Right ventricle myocardium superior (tissue), 1 donor: ENCODE measurements around the gene LRP3. TPM values are rescaled to one million over a fixed set of nuclear protein-coding genes. Genes with fewer than 3 reads are reported as not detected.
"Not testable (repeated sequence)": the region's sequence is repeated elsewhere in the genome, so short reads cannot be mapped to it uniquely, and the experiment has no call there.

ENCODE experiments used
- ATAC-seq: fragments of 200-7000 bp; cut with Tn5 transposase; one replicate; pipeline ENCODE4 v1.9.1; 2020; ENCODE audit warnings: mild to moderate bottlenecking; ENCODE audit not compliant: poor library complexity
- DNase-seq: peaks from one replicate; pipeline ENCODE4 v3.0.0-alpha.2; 2020
- intact Hi-C: fragments of 100-400 bp; cut with DNase I; formaldehyde crosslinking; loops from one replicate; pipeline ENCODE4 v1.11.2; 2022
- total RNA-seq: library from RNA; stranded (reverse); fragmentation: NEBNext Ultra II Directional; extraction: Animal tissue kit (Norgen Biotek cat#: 25700); gene quantifications from one replicate; pipeline ENCODE4 v1.2.1, GENCODE V29; 2021
- donor health status: DM: no; HTN: yes; CAD: no; lungs with severe emphysema.

The LRP3 gene
- total RNA-seq, 1 donor from 2014 or later: 16.4 TPM

GRCh38 chr19:33174186-33174585 is 19.9 kb upstream of the LRP3 start:
- intact Hi-C loops: no loop called here
- no peak for ATAC-seq
- no peak for DNase-seq

GRCh38 chr19:33175156-33175782 is 18.9 kb upstream of the LRP3 start:
- DNase-seq: no peak
- intact Hi-C loops: no loop called here
- no peak for ATAC-seq

DNA sequence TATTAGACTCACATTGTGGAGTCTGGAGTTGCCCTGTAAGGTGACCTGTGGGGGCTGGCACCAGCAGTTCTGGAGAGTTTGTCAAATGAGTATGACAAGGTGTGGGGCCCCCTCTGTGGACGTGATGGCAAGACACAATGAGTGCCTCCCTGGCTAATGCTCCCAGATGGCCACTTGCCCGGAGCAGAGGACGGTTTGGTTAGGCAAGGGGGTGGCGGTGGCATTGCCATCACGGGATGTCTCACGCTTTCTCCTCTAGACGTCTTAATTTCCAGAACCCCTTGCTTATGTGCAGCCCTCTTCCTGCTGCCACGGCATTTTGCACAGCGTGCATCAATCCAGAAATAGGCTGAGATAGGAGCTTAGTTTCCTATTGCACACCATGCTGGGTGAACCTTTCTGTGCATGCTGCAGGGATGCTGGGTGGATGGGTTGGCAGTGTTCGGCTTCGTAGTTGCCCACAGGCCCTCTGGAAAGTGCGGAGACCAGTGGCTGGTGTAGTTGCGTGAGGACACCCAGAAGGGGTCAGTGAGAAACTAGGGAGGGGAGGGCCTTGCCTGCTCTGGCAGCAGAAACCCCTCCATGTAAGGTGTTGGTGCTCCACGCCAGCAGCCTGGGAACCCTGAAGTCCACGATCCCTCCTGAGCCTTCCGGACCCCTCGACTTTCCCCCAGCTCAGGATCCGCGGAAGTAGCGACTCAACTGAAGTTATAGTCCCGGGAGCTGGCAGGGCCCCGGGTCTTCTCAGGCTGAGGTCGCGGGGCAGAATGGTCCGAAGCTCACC is 18.1 kb upstream of the LRP3 start:
- intact Hi-C loops: no loop called here
- DNase-seq: no peak
- peak; percentile 2 for ATAC-seq

- DNase-seq (peak; percentile 98), ATAC-seq (peak; percentile 95)
- intact Hi-C loops: no loop called here
Observed at GRCh38 chr19:33176670-33177416, 17.3 kb upstream of the LRP3 start.

GRCh38 chr19:33177417-33177979 is 16.6 kb upstream of the LRP3 start:
- intact Hi-C loops: no loop called here
- ATAC-seq: no peak
- DNase-seq: no peak

GRCh38 chr19:33186431-33187182 is 7.5 kb upstream of the LRP3 start:
- DNase-seq: peak; percentile 34
- ATAC-seq: peak; percentile 45
- intact Hi-C loops: no loop called here

DNA sequence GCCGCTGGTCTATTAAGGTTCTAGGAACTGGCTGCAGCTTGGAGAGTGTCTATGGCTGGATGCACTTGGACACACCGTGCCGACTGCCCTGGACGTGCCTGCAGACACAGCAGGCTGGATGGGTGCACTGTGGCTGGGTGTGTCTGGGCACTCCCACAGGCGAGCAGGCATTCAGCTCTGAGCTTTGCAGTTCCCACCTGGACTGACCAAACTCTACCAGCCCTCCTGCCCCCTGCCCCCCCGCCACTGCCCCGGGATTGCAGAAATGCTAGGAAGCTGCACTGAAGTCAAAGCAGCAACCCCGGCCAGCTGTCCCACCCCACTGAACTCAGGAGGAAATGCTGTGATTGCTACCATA is 7.0 kb upstream of the LRP3 start:
- peak; percentile 44 for DNase-seq
- intact Hi-C loops: no loop called here
- ATAC-seq: no peak

- DNase-seq: no peak
- intact Hi-C loops: no loop called here
- no peak for ATAC-seq
Observed at GRCh38 chr19:33189453-33189852, 4.7 kb upstream of the LRP3 start.

- DNase-seq, ATAC-seq, intact Hi-C loops: not testable (repeated sequence)
Observed at GRCh38 chr19:33191092-33191491, 3.0 kb upstream of the LRP3 start.

DNA sequence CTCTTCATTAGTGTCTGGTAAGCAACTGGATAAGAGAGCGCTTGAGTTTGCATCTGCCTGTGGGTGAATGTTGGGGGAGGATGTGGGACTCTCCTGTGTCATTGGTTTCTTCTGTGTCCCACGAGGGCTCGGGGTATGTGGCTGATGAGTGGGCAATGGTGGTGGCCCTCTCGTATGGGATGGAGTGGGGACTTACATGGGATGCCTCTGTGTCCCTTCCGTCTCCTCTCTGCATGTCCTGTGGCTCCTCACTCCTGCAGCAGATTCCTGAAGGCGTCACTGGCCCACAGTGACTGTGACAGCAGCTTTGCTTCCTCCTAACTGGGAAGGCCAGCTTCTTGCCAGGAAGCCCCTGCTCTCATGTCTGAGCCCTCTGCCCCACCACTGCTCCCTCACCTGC is 2.6 kb upstream of the LRP3 start:
- intact Hi-C loops: no loop called here
- peak; percentile 28 for DNase-seq
- ATAC-seq: no peak

- DNase-seq: no peak
- no peak for ATAC-seq
- intact Hi-C loops: no loop called here
Observed at GRCh38 chr19:33192010-33192409, 2.1 kb upstream of the LRP3 start.

DNA sequence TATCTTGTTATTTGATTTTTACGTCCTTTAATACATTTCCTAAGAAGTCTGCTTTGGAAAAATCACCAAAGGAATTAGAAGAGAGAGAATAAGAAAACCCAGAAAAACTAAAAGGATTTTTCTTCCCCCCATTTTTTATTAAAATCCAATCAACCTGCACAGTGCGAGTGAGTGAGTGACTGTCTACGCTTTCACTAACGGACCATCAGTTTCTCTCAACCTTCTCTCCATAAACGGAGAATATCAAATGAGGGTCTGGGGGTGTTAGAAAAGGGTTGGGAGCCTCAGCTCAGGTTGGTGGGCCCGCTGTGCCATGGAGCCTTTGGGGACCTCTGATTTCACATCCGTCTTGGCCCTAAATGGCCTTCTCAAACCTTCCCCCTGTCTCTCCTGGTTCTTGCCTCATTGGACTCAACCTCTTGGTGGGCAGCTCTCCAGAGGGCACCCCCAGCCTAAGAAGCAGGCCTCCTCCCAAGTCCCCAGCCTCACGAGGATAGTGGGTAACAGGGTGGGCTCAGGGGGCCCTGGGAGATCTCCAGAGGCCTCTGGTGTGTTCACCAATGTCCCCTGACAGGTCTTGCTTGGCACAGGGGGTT is 763 bp upstream of the LRP3 start:
- no peak for ATAC-seq
- intact Hi-C loops: no loop called here
- DNase-seq: peak; percentile 25

- peak; percentile 53 for DNase-seq
- peak; percentile 28 for ATAC-seq
Observed at GRCh38 chr19:33194532-33194885, 379 bp downstream of the LRP3 start.

GRCh38 chr19:33194886-33195644 is 935 bp downstream of the LRP3 start:
- peak; percentile 61 for DNase-seq
- ATAC-seq: peak; percentile 77
- intact Hi-C loops: no loop called here

More at GRCh38 chr19:33194532-33194885, 379 bp downstream of the LRP3 start:
- intact Hi-C loops: no loop called here

- DNase-seq: peak; percentile 41
- no peak for ATAC-seq
- intact Hi-C loops: no loop called here
Observed at GRCh38 chr19:33195645-33196347, 1.7 kb downstream of the LRP3 start.

GRCh38 chr19:33196446-33197193 is 2.5 kb downstream of the LRP3 start:
- no peak for ATAC-seq
- intact Hi-C loops: no loop called here
- DNase-seq: no peak
